Neural cell (in vitro differentiated cells): ENCODE data around the gene GRID1.

Experiments used
- TAF1 ChIP-seq: IDR thresholded peaks from 2 replicates; pipeline ENCODE4 v1.6.1; 2012; ENCODE audit warnings: low read depth
- TF ChIP-seq, protein P1 (sequence below): fragments of 450-650 bp; IDR thresholded peaks from 2 replicates; pipeline ENCODE4 v1.5.1; 2014; ENCODE audit warnings: antibody characterized with exemption, mild to moderate bottlenecking, moderate library complexity; ENCODE audit not compliant: poor library complexity, severe bottlenecking

GRCh38 chr10:85600744-85601081 lies 765.9 kb downstream of the GRID1 start:
- TF ChIP-seq TAF1, result no peak
- TF ChIP-seq, protein P1, sequence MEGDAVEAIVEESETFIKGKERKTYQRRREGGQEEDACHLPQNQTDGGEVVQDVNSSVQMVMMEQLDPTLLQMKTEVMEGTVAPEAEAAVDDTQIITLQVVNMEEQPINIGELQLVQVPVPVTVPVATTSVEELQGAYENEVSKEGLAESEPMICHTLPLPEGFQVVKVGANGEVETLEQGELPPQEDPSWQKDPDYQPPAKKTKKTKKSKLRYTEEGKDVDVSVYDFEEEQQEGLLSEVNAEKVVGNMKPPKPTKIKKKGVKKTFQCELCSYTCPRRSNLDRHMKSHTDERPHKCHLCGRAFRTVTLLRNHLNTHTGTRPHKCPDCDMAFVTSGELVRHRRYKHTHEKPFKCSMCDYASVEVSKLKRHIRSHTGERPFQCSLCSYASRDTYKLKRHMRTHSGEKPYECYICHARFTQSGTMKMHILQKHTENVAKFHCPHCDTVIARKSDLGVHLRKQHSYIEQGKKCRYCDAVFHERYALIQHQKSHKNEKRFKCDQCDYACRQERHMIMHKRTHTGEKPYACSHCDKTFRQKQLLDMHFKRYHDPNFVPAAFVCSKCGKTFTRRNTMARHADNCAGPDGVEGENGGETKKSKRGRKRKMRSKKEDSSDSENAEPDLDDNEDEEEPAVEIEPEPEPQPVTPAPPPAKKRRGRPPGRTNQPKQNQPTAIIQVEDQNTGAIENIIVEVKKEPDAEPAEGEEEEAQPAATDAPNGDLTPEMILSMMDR, result no peak
